ENCODE results near the gene TMEM120A.
A peak's percentile ranks its signal among the peaks of the same experiment; 100 is the strongest.

The TMEM120A gene

GRCh38 chr7:75980430-75981202, 13.8 kb downstream of the TMEM120A start:
- no peak for DNase-seq

DNA sequence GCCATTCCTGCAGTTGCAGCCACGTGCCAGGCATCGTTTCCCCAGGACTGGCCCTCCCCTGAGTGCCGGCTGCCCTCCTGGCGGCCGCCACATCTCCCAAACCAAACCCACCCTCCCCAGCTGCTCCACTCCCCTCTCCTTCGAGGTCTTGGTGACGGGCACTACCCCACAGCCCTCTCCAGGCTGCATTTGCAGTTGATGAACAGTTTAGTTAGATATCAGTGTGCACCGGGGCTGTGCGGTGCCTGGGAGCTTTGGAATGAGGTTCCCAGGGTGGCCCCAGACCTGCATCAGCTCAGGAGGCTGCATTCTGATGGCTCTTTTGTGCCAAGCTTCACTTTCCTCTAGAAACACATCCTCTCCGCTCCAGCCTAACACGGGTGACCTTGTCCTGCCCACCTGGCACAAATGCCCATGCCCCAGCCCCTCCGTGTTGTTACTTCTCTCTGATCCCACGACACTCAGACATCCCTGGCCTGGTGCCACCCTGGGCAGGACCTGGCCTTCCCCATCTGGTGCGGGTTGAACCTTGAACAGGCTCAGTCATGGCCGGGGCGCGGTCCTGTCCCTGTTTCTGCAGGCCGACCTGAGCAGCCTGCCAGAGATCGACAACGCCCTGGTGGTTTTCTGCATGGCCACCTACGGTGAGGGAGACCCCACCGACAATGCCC, 14.5 kb downstream of the TMEM120A start:
- no peak for DNase-seq

- no peak for DNase-seq
Measured at GRCh38 chr7:75977743-75978142, 16.7 kb downstream of the TMEM120A start.

- DNase-seq, result peak; percentile 75
Measured at GRCh38 chr7:75971961-75972763, 22.2 kb downstream of the TMEM120A start.

GRCh38 chr7:75971309-75971960, 23.0 kb downstream of the TMEM120A start:
- DNase-seq, result no peak

- DNase-seq, result peak; percentile 60
Measured at GRCh38 chr7:75969704-75970498, 24.5 kb downstream of the TMEM120A start.

DNA sequence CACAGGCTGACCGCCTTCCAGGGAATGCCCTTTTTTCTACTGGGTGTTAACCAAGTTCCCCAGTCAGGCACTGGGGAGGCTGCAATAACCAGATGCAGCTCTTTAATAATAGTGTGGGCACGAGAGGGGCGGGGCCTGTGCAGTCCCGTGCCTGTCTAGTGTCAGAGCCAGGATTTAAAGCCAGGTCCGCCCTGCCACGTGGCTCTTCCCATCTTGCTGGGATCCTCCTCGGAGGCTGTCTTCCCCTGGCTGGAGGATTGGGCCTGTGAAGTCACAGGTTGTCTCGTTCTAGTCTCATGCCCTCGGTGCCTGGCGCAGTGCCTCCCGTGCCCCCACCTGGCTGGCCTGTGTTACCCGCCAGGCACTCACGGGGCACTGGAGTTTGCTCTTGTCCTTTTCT, 25.2 kb downstream of the TMEM120A start:
- DNase-seq, result no peak

GRCh38 chr7:75968561-75969001, 25.8 kb downstream of the TMEM120A start:
- no peak for DNase-seq

GRCh38 chr7:75968012-75968411, 26.4 kb downstream of the TMEM120A start:
- no peak for DNase-seq

GRCh38 chr7:75967487-75967997, 26.9 kb downstream of the TMEM120A start:
- DNase-seq, result no peak

DNA sequence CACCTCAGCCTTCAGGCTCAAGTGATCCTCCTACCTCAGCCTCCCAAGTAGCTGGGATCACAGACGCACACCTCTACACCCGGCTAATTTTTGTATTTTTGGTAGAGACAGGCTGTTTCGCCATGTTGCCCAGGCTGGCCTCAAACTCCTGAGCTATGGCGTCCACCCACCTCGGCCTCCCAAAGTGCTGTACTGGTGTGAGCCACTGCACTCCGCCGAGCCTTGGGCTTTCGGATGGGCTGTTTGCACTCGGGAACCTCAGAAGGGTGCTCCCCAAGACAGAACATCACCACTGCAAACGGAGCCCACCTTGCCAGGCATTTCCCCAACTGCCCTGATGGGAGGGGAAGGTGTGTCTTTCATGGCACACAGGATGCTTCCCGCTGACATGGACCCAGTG, 27.3 kb downstream of the TMEM120A start:
- no peak for DNase-seq

DNA sequence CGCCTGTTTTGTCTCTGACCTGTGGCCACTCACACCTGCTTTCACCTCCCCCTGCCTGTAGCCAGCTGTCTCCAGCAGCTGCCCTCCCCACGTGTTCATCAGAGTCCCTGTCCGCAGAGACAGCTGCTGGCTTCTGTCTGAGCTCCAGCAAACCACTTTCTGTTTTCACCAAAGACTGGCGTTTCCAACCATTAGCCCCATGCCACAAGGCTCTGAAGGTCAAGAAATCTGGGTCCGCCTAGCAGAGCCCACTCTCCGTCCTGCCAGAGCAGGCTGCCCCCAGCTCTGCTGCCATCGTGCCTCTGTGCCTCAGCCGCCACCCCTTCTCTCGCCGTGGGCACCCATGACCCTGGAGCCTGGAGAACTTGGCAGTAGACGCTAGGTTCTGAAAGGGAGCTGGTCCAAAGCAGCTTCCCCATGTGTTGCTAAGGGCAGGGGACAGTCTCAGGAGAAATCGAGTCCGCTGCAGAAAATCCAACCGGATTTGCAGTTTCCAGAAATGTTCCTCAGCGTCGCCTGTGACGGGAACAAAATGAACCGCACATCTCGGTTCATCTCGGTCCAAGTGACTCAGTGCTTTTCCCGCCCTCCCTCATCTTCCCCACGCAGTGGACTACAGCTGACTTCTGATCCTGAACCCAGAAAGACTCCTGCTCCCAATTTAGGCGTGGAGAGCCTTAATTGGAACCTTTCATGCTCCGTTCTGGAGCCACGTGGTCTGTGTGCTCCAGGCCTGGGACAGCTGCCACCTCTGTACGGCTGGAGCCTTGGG, 28.0 kb downstream of the TMEM120A start:
- DNase-seq, result no peak

DNA sequence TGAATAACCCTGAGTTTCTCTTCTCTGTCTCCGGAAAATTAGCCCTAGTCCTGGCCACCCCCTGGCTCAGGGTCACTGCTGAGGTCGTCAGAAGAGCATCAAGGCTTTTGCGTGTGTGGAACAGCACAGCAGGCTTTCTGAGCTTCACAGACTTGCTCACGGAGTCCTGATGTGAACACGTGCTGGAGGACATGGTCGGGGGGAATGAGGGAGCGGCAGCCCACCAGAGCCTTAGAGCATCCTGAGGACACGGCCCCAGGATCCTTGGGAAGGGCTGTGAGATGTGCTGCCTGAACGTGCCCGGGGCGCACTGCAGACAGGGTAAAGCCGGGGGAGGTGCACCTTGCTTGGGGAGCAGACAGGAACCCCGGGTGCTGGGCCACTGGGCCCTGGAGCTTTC, 28.8 kb downstream of the TMEM120A start:
- peak; percentile 52 for DNase-seq

DNA sequence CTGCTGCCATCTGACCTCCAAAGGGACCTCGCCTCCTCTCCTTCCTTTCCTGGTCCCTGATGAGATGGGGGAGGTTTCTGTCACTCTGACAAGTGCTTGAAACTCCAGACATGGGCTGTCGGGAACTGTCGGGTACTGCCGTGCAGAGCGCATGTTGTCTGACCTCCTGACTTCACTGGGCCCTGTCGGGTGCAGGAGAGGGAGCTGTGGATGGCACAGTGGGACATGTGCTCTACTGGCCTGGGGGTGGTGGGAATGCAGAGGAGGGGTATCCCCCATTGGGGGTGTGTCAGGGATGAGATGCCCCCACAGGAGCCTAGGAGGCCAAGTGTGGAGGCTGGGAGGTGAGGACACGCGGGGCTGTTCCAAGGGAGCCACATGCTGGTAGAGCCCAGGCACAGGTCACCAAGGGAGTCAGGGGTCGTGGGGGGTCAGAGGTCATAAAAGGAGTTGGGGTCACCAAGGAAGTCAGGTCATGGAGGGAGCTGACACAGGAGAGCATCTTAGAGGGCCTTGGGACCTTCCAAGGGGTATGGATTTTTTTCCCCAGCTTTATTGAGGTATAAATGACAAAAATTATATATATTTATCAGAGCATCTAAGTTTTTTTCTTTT, 30.9 kb downstream of the TMEM120A start:
- DNase-seq, result no peak

- no peak for DNase-seq
Measured at GRCh38 chr7:75962607-75963380, 31.6 kb downstream of the TMEM120A start.

DNA sequence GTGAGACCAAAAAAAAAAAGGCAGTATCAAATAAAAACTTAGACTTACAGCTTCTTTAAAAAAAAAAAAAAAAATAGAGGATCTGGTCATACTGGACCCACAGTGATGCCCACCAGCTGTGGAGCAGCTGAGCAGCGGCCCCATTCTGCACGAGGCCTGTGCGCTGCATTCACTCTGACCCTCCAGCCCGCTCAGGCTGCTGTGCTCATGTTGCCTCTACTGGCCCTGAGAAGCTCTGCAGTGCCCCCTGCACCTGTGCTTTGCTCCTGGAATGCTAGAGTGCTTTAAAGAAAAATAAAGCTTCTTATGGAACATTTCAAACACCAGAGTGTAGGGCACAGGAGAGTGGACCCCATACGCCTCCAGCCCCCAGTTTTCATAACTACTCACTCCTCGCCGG, 33.2 kb downstream of the TMEM120A start:
- DNase-seq, result no peak

DNA sequence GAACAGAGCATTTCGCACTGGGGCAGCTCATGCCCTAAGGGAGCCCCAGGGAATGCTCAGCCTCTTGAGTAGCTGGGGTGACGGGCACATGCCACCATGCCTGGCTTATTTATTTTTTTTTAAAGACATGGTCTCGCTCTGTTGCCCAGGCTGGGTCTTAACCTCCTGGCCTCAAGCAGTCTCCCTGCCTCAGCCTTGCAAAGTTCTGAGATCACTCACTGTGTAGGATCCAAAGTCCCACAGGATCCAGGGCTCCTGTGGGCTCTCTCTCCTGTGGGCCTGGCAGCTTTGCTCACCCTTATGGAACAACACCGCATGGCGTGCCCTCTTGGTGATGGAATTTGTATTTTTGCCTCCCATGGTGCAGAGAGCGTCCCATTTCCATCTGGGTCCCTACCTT, 34.0 kb downstream of the TMEM120A start:
- no peak for DNase-seq

GRCh38 chr7:75958802-75959543, 35.4 kb downstream of the TMEM120A start:
- no peak for DNase-seq

Measured in islet precursor cell (in vitro differentiated cells).